ENCODE data around the gene ELN. TPM values are rescaled to one million over a fixed set of nuclear protein-coding genes. Genes with fewer than 3 reads are reported as not detected.

Gene ELN
- total and polyA plus RNA-seq, 2 of the 8 experiments (the other 6 are each of a cell fraction or from before 2014, with no cell fraction given), result 5.1 to 5.6 TPM

DNA sequence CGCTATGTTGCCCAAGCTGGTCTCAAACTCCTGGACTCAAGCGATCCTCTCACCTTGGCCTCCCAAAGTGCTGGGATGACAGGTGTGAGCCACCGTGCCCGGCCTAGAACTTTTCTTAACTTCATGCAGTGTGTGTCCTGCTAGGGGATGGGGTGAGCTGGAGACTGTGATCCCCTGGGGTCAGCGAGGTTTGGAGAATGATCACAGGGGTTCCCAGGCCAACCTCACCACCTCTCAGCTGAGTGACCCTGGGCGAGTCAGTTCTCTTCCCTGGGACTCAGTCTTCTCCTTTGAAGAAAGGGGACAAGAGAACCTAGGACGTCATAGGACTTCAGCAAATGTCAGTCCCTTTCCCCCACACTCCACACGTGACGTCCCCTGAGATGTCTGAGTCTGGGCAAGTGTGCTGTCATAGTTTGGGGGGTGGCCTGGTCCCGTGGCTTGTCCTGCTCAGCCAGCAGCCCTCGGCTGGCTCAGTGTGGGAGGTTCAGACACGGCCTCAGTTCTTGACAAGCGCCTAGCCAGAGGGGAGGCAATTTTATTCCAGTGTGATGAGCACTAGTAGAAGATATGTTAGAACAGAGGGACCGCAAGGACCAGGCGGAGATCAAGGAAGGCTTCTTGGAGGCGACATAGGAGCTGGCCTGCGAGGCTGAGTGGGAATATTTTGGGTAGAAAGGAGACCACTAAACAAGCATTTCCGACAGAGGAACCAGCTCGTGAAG, 43.3 kb upstream of the ELN start:
- H3K18ac ChIP-seq (ENCODE audit: extremely low read depth, low read length), result no peak overlapping the region
- H2BK20ac ChIP-seq (ENCODE audit: low read length), result no peak overlapping the region
- H2BK12ac ChIP-seq (ENCODE audit: low read depth, low read length), result no peak overlapping the region
- DNase-seq (ENCODE audit: low read depth in 1 of 2, low spot score in 2 of 2) (no peak), FAIRE-seq (no peak)
- no peak overlapping the region for H3K14ac ChIP-seq (ENCODE audit: insufficient read length)
- H4K5ac ChIP-seq (ENCODE audit: insufficient read length, low read depth, low read length), result no peak overlapping the region
- no peaks in the 10 kb centered on the region for H3K36me3 ChIP-seq (ENCODE audit: control insufficient read depth in 2 of 4, insufficient read depth in 4 of 4, low read length in 3 of 4)
- H3K79me2 ChIP-seq (ENCODE audit: control insufficient read depth in 1 of 2, insufficient read depth in 2 of 2, low read length in 2 of 2), result no peaks in the 10 kb centered on the region
- no peaks in the 10 kb centered on the region for H3K23me2 ChIP-seq (ENCODE audit: low read depth, low read length)
- H3K27ac ChIP-seq (ENCODE audit: low read depth, low read length), result no peak overlapping the region
- H2BK15ac ChIP-seq (ENCODE audit: low read length), result no peak overlapping the region
- H3K4me1 ChIP-seq (replicated peaks in 1 of 4; ENCODE audit: control insufficient read depth in 3 of 4, insufficient read depth in 4 of 4, low read length in 3 of 4), result no peaks in the 10 kb centered on the region; a peak in 1 of 7 replicates
- no peak overlapping the region for H2BK120ac ChIP-seq (replicated peaks; ENCODE audit: low read depth, low read length)
- POLR2A ChIA-PET (ENCODE audit: partially characterized antibody), result no interaction called here
- no peaks in the 10 kb centered on the region for H4K20me1 ChIP-seq (replicated peaks in 1 of 2; ENCODE audit: control insufficient read depth in 1 of 2, insufficient read depth in 2 of 2, low read length in 2 of 2)
- H3K56ac ChIP-seq (replicated peaks; ENCODE audit: insufficient read length, low read depth, low read length), result no peak overlapping the region
- H3K9ac ChIP-seq (replicated peaks in 1 of 4; ENCODE audit: extremely low read depth in 1 of 4, low read depth in 3 of 4, low read length in 3 of 4), result no peak overlapping the region
- no peak overlapping the region for H2AFZ ChIP-seq (ENCODE audit: low read length)
- no peak overlapping the region for H2BK5ac ChIP-seq (ENCODE audit: low read depth, low read length)
- H3K4me3 ChIP-seq (ENCODE audit: extremely low read depth in 1 of 4, insufficient read depth in 2 of 4, low read depth in 3 of 4, low read length in 4 of 4), result no peak overlapping the region
- no peak overlapping the region for H2AK5ac ChIP-seq (ENCODE audit: low read depth, low read length)
- no peaks in the 10 kb centered on the region for H3K79me1 ChIP-seq (ENCODE audit: low read depth, low read length)
- CTCF ChIA-PET (ENCODE audit: partially characterized antibody), result interaction anchor here (0.7 to 5.1 kb wide), 7 partner anchors 8 to 53 kb away, joined by 3 to 32 read pairs (median 3); no protein-coding TSS in a partner anchor
- no peak overlapping the region for H4K91ac ChIP-seq (replicated peaks; ENCODE audit: insufficient read length, low read length)
- no peak overlapping the region for H3K4ac ChIP-seq (replicated peaks; ENCODE audit: insufficient read length, low read depth, low read length)
- WGBS, 2 experiments (ENCODE audit: extremely low coverage in 1 of 2, insufficient coverage in 1 of 2, insufficient read length in 1 of 2, insufficient replicate concordance in 2 of 2, low coverage in 1 of 2, low lambda C conversion rate in 2 of 2, missing lambda C conversion rate in 1 of 2), result 87% methylated on average over 19 of the region's 19 CpGs; no CpG with 5 or more reads in 1 of the 2 experiments
- H3K27me3 ChIP-seq (replicated peaks in 1 of 4; ENCODE audit: control insufficient read depth in 3 of 4, extremely low read depth in 1 of 4, insufficient read depth in 3 of 4, low read length in 3 of 4), result no peaks in the 10 kb centered on the region
- no peak overlapping the region for H4K8ac ChIP-seq (ENCODE audit: extremely low read depth, insufficient read depth, low read length)
- H3K9me3 ChIP-seq (ENCODE audit: insufficient read depth in 2 of 2, low read depth in 1 of 2, low read length in 1 of 2), result no peaks in the 10 kb centered on the region
- no peak overlapping the region for H3K4me2 ChIP-seq (ENCODE audit: insufficient read depth in 1 of 2, low read depth in 2 of 2, low read length in 2 of 2)
- no peak overlapping the region for H3K23ac ChIP-seq (ENCODE audit: insufficient read length)
- TF ChIP-seq SUZ12 (IDR thresholded peaks at IDR 0.05; ENCODE audit: low read length), result no peak
- TF ChIP-seq CBX8 (IDR thresholded peaks at IDR 0.05; ENCODE audit: borderline replicate concordance, low read depth, low read length), result no peak
- no peak for TF ChIP-seq SIX5 (IDR thresholded peaks at IDR 0.05; ENCODE audit: low read depth, low read length)
- no peak for TF ChIP-seq TCF12 (IDR thresholded peaks at IDR 0.05; ENCODE audit: low read depth, low read length)
- no peak for TF ChIP-seq POLR2A (IDR thresholded peaks at IDR 0.05; ENCODE audit: control extremely low read depth in 1 of 2, low read depth in 2 of 2, low read length in 2 of 2)
- no peak for TF ChIP-seq CTBP2 (IDR thresholded peaks at IDR 0.05; ENCODE audit: borderline replicate concordance, insufficient read depth, insufficient read length, low read length)
- no peak for TF ChIP-seq BACH1 (IDR thresholded peaks at IDR 0.05; ENCODE audit: low read length)
